Activated effector memory CD4-positive, alpha-beta T cell treated with Interleukin-2 at 50 U/mL for 16 hours (primary cell): ENCODE measurements around the gene TPI1.
A peak's percentile ranks its signal among the peaks of the same experiment; 100 is the strongest.
"Not testable (repeated sequence)": the region's sequence is repeated elsewhere in the genome, so short reads cannot be mapped to it uniquely, and the experiment has no call there.

Experiments
- DNase-seq: peaks from one replicate; pipeline ENCODE4 v3.0.0-alpha.2; 2020

Gene TPI1

GRCh38 chr12:6869049-6870021 lies 2.0 kb downstream of the TPI1 start:
- peak; percentile 75 for DNase-seq

GRCh38 chr12:6870304-6870703 lies 3.0 kb downstream of the TPI1 start:
- DNase-seq, result not testable (repeated sequence)

- no peak for DNase-seq
These were observed 4.0 kb downstream of the TPI1 start for GRCh38 chr12:6871052-6871957.

GRCh38 chr12:6872073-6873048 lies 5.0 kb downstream of the TPI1 start:
- peak; percentile 77 for DNase-seq

- peak; percentile 99 for DNase-seq
These were observed 6.0 kb downstream of the TPI1 start, which contains the start of gene SPSB2 for GRCh38 chr12:6873094-6874014. Gene SPSB2, minus strand, starts transcription at chr12:6873303. Its CDS starts 402 bp downstream, at chr12:6872901.

GRCh38 chr12:6874015-6874368 lies 6.7 kb downstream of the TPI1 start:
- not testable (repeated sequence) for DNase-seq

GRCh38 chr12:6879824-6880223 lies 12.5 kb downstream of the TPI1 start:
- not testable (repeated sequence) for DNase-seq

- DNase-seq, result no peak
These were observed 15.9 kb downstream of the TPI1 start for GRCh38 chr12:6883252-6883651.

- DNase-seq, result no peak
These were observed 16.4 kb downstream of the TPI1 start for GRCh38 chr12:6883683-6884082.

GRCh38 chr12:6884539-6884938 lies 17.2 kb downstream of the TPI1 start:
- DNase-seq, result no peak

GRCh38 chr12:6886206-6886999 lies 19.1 kb downstream of the TPI1 start:
- not testable (repeated sequence) for DNase-seq

- no peak for DNase-seq
These were observed 20.1 kb downstream of the TPI1 start for GRCh38 chr12:6887460-6887859.

GRCh38 chr12:6888360-6888759 lies 21.0 kb downstream of the TPI1 start:
- DNase-seq, result no peak

- not testable (repeated sequence) for DNase-seq
These were observed 21.5 kb downstream of the TPI1 start for GRCh38 chr12:6888794-6889193.

- DNase-seq, result not testable (repeated sequence)
These were observed 22.6 kb downstream of the TPI1 start for GRCh38 chr12:6889775-6890573.

- peak; percentile 98 for DNase-seq
These were observed 23.7 kb downstream of the TPI1 start for GRCh38 chr12:6890789-6891645.

GRCh38 chr12:6891646-6892001 lies 24.3 kb downstream of the TPI1 start:
- no peak for DNase-seq

- DNase-seq, result not testable (repeated sequence)
These were observed 25.4 kb downstream of the TPI1 start for GRCh38 chr12:6892683-6893082.
